Brain microvascular endothelial cell (primary cell): ENCODE data around the gene ANTXR1.
A peak's percentile ranks its signal among the peaks of the same experiment; 100 is the strongest.

Experiments
- DNase-seq: peaks from one replicate; pipeline ENCODE4 v3.0.0-alpha.2; 2020
- H3K27ac ChIP-seq: fragments of 250-450 bp; sonication (Bioruptor Pico); 2 replicates; pipeline ENCODE4 v1.5.1; 2020; ENCODE audit warnings: mild to moderate bottlenecking, moderate library complexity
- H3K27me3 ChIP-seq: fragments of 250-450 bp; sonication (Bioruptor Pico); replicated peaks from 2 replicates; pipeline ENCODE4 v1.5.1; 2020; ENCODE audit warnings: mild to moderate bottlenecking
- H3K36me3 ChIP-seq: fragments of 250-450 bp; sonication (Bioruptor Pico); replicated peaks from 2 replicates; pipeline ENCODE4 v1.5.1; 2020; ENCODE audit warnings: mild to moderate bottlenecking
- H3K4me3 ChIP-seq: 2 replicates; pipeline ENCODE4 v1.5.1; 2011; ENCODE audit warnings: low read depth, mild to moderate bottlenecking, control low read depth, low read length, moderate library complexity
- CTCF ChIP-seq: IDR thresholded peaks from 2 replicates; pipeline ENCODE4 v1.5.1; 2011; ENCODE audit warnings: low read depth, mild to moderate bottlenecking, moderate library complexity, low read length, control low read depth, inconsistent platforms; ENCODE audit errors: missing control alignments
- in situ Hi-C: cut with HindIII; loops from 2 replicates; pipeline ENCODE4 v1.10.0; 2017; ENCODE audit warnings: low sequenced_read_pairs, low pct_ligation_motif_present

ANTXR1 gene

GRCh38 chr2:69077252-69077950 lies 64.4 kb downstream of the ANTXR1 start:
- DNase-seq = no peak
- peaks cover 15% of the 10 kb centered on the region for H3K36me3 ChIP-seq
- H3K4me3 ChIP-seq = no peak overlapping the region
- H3K27ac ChIP-seq = no peak overlapping the region
- TF ChIP-seq CTCF = no peak
- in situ Hi-C loops = no loop called here
- no peaks in the 10 kb centered on the region for H3K27me3 ChIP-seq

- no peak for TF ChIP-seq CTCF
- no peak overlapping the region for H3K4me3 ChIP-seq
- no peak for DNase-seq
- in situ Hi-C loops = no loop called here
- no peak overlapping the region for H3K27ac ChIP-seq
- H3K27me3 ChIP-seq = no peaks in the 10 kb centered on the region
- peaks cover 15% of the 10 kb centered on the region for H3K36me3 ChIP-seq
Measured at GRCh38 chr2:69080071-69080470, 67.1 kb downstream of the ANTXR1 start.

- H3K27ac ChIP-seq = no peak overlapping the region
- no peak for DNase-seq
- TF ChIP-seq CTCF = no peak
- in situ Hi-C loops = no loop called here
- H3K36me3 ChIP-seq = peaks cover 12% of the 10 kb centered on the region
- H3K4me3 ChIP-seq = no peak overlapping the region
- no peaks in the 10 kb centered on the region for H3K27me3 ChIP-seq
Measured at GRCh38 chr2:69081001-69081580, 68.1 kb downstream of the ANTXR1 start.

GRCh38 chr2:69081757-69082156 lies 68.8 kb downstream of the ANTXR1 start:
- no peak for TF ChIP-seq CTCF
- in situ Hi-C loops = no loop called here
- no peak overlapping the region for H3K4me3 ChIP-seq
- H3K36me3 ChIP-seq = peaks cover 12% of the 10 kb centered on the region
- DNase-seq = no peak
- no peaks in the 10 kb centered on the region for H3K27me3 ChIP-seq
- no peak overlapping the region for H3K27ac ChIP-seq

- peaks cover 8% of the 10 kb centered on the region for H3K36me3 ChIP-seq
- no peaks in the 10 kb centered on the region for H3K27me3 ChIP-seq
- peak; percentile 84 for DNase-seq
- in situ Hi-C loops = no loop called here
- no peak overlapping the region for H3K4me3 ChIP-seq
- peak overlapping the region; percentile 49 for H3K27ac ChIP-seq
- no peak for TF ChIP-seq CTCF
Measured at GRCh38 chr2:69082430-69082997, 69.5 kb downstream of the ANTXR1 start.
